ENCODE data around the gene SPO11.

SPO11 gene

GRCh38 chr20:57287901-57288300, 41.7 kb upstream of the SPO11 start:
- DNase-seq (ENCODE audit: low read depth): no peak
- TF ChIP-seq, protein P1, sequence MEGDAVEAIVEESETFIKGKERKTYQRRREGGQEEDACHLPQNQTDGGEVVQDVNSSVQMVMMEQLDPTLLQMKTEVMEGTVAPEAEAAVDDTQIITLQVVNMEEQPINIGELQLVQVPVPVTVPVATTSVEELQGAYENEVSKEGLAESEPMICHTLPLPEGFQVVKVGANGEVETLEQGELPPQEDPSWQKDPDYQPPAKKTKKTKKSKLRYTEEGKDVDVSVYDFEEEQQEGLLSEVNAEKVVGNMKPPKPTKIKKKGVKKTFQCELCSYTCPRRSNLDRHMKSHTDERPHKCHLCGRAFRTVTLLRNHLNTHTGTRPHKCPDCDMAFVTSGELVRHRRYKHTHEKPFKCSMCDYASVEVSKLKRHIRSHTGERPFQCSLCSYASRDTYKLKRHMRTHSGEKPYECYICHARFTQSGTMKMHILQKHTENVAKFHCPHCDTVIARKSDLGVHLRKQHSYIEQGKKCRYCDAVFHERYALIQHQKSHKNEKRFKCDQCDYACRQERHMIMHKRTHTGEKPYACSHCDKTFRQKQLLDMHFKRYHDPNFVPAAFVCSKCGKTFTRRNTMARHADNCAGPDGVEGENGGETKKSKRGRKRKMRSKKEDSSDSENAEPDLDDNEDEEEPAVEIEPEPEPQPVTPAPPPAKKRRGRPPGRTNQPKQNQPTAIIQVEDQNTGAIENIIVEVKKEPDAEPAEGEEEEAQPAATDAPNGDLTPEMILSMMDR (IDR thresholded peaks at IDR 0.05; ENCODE audit: insufficient read depth, low read depth, low read length, missing control alignments): no peak
- H3K4me3 ChIP-seq (ENCODE audit: low read length): no peak overlapping the region

DNA sequence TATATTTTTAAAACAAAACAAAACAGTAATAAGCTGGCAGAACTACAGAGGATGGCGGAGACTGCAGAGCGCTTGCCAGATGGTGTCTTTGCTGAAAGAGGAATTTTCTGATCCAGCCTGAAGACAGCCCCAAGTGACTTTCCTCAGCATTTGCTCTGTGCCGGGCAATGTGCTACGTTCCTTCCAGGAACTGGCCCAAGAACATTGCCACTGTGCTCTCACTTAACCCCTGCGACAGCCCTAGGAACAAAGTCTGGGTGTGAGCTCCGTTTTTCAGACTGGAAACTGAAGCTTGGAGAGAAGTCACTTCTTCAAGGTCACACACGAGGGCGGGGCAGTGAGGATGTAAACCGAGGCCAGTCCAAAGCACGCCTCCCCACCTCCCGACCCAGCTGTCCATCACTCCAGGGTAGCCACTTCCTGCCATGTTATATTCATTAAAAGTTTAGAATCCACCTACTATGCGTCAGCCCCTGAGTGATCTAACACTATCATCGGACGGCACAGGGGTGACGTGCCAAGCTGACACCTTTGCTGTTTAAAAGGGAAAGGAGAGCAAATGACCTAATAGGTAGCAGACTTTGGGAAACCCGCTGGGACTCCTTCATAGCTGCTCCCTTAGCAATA, 40.8 kb upstream of the SPO11 start:
- no peak for DNase-seq (ENCODE audit: low read depth)
- TF ChIP-seq, protein P1 (IDR thresholded peaks at IDR 0.05; ENCODE audit: insufficient read depth, low read depth, low read length, missing control alignments): no peak
- no peak overlapping the region for H3K4me3 ChIP-seq (ENCODE audit: low read length)

- TF ChIP-seq, protein P1 (IDR thresholded peaks at IDR 0.05; ENCODE audit: insufficient read depth, low read depth, low read length, missing control alignments): no peak
- H3K4me3 ChIP-seq (ENCODE audit: low read length): no peak overlapping the region
- DNase-seq (ENCODE audit: low read depth): no peak
Measured at GRCh38 chr20:57289391-57290177, 40.0 kb upstream of the SPO11 start.

DNA sequence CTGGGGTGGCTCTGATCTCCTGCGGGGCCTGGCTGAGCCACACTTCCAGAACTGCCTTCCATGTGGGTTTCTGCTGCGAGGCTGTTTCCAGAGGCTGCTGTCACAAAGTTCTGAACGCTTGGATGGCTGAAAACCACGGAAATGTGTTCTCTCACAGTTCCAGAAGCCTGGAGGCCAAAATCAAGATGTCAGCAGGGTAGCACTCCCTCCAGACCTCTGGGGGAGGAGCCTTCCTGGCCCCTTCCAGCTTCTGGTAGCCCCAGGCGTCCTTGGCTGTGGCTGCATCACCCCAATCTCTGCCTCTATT, 39.5 kb upstream of the SPO11 start:
- TF ChIP-seq, protein P1 (IDR thresholded peaks at IDR 0.05; ENCODE audit: insufficient read depth, low read depth, low read length, missing control alignments): no peak

DNA sequence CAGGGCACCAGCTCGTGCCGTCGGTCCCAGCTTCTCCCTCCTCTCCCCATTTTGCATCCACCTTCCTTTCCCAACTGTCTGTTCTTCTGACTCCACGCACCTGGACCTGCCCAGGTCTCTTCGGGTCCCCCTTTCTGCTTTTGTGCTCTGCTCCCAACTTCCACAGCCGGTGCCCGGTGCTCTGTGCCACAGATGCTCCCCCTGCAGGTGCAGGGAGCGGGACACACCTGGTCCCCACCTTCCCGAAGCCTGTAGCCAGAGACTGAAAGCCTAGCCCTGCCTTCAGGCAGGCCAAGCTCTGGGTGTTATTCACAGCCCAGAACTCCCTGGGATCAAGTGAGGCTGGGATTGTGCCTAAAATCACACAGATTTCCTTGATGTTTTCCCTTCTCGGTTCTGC, 38.6 kb upstream of the SPO11 start:
- H3K4me3 ChIP-seq (ENCODE audit: low read length): no peak overlapping the region
- TF ChIP-seq, protein P1 (IDR thresholded peaks at IDR 0.05; ENCODE audit: insufficient read depth, low read depth, low read length, missing control alignments): no peak
- DNase-seq (ENCODE audit: low read depth): no peak

More for the DNA sequence above, 39.5 kb upstream of the SPO11 start:
- no peak for DNase-seq (ENCODE audit: low read depth)
- no peak overlapping the region for H3K4me3 ChIP-seq (ENCODE audit: low read length)

DNA sequence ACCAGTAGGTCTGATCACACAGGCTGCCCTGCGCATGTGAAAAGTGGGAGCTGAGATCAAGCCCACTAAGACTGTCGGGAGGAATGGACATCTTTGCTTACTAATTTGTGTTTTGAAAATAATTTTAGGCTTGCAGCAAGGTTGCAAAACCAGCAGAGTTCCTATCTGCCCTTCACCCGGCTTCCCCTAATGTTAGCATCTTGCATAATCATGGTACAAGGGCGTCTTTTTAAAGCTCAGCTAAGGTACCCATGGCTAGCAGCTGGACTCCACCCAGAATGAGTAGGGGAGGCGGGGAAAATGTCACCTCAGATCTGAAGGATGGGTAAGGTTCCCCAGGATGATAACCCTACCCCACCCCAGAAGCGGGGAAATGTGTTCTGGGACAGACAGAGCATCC, 37.9 kb upstream of the SPO11 start:
- H3K4me3 ChIP-seq (ENCODE audit: low read length): no peak overlapping the region
- DNase-seq (ENCODE audit: low read depth): no peak
- TF ChIP-seq, protein P1 (IDR thresholded peaks at IDR 0.05; ENCODE audit: insufficient read depth, low read depth, low read length, missing control alignments): no peak

GRCh38 chr20:57292611-57293010, 37.0 kb upstream of the SPO11 start:
- TF ChIP-seq, protein P1 (IDR thresholded peaks at IDR 0.05; ENCODE audit: insufficient read depth, low read depth, low read length, missing control alignments): no peak
- no peak for DNase-seq (ENCODE audit: low read depth)
- H3K4me3 ChIP-seq (ENCODE audit: low read length): no peak overlapping the region
